ENCODE results near the gene ADGRL3.

DNA sequence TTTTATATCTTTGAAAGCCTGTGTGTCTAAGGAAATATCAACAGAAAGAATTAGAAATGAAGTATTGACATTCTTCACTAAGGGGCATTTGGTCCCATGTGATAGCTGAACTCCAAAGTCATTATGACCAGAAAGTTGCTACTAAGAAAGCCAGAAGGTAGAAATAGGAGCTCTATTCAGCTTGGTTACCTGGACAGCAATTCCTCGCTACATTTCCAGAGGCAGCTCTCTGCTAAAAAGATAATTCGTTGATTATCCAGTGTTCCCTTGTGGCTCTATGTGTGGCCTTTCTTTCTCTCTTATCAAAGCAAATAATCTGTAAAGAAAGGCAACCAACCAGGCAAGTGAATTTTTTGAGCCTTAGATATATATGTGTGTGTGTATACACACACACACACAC lies 341.3 kb downstream of the ADGRL3 start:
- TF ChIP-seq, protein P1, sequence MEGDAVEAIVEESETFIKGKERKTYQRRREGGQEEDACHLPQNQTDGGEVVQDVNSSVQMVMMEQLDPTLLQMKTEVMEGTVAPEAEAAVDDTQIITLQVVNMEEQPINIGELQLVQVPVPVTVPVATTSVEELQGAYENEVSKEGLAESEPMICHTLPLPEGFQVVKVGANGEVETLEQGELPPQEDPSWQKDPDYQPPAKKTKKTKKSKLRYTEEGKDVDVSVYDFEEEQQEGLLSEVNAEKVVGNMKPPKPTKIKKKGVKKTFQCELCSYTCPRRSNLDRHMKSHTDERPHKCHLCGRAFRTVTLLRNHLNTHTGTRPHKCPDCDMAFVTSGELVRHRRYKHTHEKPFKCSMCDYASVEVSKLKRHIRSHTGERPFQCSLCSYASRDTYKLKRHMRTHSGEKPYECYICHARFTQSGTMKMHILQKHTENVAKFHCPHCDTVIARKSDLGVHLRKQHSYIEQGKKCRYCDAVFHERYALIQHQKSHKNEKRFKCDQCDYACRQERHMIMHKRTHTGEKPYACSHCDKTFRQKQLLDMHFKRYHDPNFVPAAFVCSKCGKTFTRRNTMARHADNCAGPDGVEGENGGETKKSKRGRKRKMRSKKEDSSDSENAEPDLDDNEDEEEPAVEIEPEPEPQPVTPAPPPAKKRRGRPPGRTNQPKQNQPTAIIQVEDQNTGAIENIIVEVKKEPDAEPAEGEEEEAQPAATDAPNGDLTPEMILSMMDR (IDR thresholded peaks at IDR 0.05): peak in 1 of 6 experiments; percentile 37
- TF ChIP-seq POLR2A (IDR thresholded peaks at IDR 0.05): no peak

Data from adrenal gland (tissue), 5 donors.